GM12891 (cell line): ENCODE data around the gene GSTCD.

Experiments used
- POLR2A ChIP-seq: IDR thresholded peaks from 2 replicates; pipeline ENCODE4 v1.6.1; 2011; ENCODE audit warnings: low read depth, low read length, control low read depth
- POLR2AphosphoS5 ChIP-seq: IDR thresholded peaks from 2 replicates; pipeline ENCODE4 v1.6.1; 2011; ENCODE audit warnings: low read depth, low read length, control low read depth
- SPI1 ChIP-seq: IDR thresholded peaks from 2 replicates; pipeline ENCODE4 v1.6.1; 2011; ENCODE audit warnings: low read depth, low read length, control low read depth

GRCh38 chr4:105674011-105674410 lies 34.6 kb upstream of the GSTCD start:
- no peak for TF ChIP-seq POLR2A
- TF ChIP-seq POLR2AphosphoS5: no peak
- TF ChIP-seq SPI1: no peak
